Tongue (tissue), 2 donors: Measurements from ENCODE around the gene SEC22A. TPM values are rescaled to one million over a fixed set of nuclear protein-coding genes. Genes with fewer than 3 reads are reported as not detected.

ENCODE experiments used
- DNase-seq: peaks from one replicate; pipeline ENCODE4 v3.0.0-alpha.2; 2015
- total RNA-seq: library from RNA; depleted of rRNA; stranded (reverse); fragments of >200 nt; gene quantifications from one replicate; pipeline ENCODE4 v1.2.3, GENCODE V29; 2014

Gene SEC22A
- total RNA-seq, 1 donor from 2014 or later, result 42.2 TPM

DNA sequence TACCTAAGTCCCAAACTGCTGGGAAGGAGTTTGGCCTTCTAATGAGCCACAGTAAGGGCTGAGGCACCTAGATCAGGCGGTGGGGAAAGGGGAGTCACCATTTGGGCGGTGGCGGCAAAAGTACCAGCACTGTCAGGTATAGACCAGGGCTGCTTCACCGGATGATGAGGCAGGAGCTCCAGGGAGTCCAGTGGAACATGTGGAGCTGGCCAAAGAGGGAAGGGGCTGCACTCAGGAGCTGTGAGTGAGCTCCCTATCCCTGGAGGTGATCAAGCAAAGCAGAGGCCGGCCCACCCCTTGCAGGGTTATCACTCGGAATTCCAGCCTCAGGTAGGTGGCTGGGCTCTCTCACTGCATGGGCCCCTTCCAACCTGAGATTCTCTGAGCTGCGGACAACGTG is 108.4 kb downstream of the SEC22A start:
- DNase-seq, result no peak

DNA sequence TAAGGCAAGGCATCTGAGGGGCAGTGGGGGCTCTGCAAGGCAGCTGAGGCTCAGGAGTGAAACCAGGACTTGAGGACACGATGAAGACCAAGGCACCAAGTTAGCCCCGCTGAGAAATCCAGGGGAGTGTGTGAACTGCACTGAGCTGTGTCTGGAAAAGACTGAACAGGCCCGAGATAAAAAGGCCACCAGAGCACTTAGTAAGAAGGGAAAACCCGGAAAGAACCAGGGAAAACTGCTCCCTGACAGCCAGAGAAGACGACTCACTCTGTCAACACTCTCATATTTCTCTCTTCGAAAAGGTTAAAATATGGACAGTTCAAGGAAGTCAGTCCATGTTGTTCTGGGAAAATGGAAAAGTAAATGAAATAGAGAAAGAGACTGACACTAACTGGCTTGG is 109.0 kb downstream of the SEC22A start:
- DNase-seq, result no peak

DNA sequence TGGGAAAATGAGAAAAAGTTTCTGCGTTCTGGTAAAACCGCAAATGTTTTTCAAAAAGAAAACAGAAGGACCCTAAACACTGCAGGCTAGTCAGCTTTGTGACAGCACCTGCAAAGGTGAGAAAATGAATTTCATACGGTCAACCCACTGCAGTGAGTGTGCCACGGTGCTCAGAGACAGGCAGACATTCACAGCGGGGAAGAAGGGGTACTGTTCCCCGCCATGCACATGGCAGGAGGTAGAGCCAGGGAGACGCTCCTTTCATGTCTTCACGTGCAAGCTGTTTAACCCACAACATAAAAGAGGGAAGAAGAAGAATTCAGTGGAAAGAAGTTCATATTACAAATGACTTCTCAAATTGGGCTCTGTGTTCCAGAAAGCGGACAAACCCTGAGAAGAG is 109.5 kb downstream of the SEC22A start:
- no peak for DNase-seq

DNA sequence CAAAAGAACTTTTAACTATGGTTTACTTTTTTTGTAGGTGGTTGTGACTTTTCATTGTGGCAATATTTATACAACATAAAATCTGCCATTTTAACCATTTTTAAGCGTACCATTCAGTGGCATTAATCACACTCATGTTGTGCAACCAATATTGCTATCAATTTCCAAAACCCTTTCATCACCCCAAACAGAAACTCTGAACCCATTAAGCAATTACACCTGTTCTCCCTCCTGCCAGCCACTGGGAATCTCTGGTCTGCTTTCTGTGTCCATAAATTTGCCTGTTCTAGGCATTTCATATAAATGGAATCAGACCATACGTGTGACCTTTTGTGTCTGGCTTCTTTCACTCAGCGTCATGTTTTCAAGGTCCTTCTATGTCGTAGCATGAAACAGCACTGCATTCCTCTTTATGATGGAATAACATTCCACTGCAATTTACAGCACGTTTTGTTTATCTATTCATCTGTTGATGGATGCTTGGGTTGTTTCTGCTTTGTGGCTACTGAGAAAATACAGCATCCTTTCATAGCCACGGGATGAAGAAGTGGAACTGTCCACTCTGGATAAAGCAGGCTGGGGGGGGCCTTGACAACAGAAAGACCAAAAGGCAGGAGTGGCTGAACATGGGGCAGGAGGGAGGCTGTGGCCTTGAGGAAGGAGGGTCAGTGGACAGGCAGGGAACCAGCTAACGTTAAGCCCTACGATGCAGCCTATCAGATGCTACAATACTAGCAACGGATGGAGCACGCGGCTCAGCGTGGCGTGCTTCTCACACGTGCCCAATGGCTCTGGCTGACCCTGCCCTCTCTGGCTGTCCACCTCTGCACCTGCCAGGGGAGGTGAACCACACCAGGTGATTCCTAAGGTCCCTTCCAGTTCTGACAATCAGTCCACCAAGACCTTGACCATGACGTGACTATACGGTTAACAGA is 110.9 kb downstream of the SEC22A start:
- DNase-seq, result no peak

DNA sequence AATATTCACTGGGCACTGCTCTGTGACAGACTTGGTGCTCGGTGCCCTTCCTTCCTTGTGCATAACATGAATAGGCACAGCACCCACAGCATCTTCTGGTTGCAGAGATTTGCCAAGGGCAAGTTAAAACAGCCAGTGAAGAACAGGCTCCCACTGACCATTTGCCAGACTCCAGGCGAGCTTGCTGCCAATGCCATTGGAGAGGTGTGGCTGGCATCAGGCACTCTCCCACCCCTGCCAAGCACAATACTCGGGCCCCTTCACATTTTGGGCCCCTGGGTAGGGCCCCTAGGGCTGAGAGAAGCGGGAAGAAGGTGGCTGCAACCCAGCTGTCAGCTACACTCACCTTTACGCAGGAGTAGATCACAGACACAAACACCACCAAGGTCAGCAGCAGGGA is 112.1 kb downstream of the SEC22A start:
- DNase-seq, result no peak

DNA sequence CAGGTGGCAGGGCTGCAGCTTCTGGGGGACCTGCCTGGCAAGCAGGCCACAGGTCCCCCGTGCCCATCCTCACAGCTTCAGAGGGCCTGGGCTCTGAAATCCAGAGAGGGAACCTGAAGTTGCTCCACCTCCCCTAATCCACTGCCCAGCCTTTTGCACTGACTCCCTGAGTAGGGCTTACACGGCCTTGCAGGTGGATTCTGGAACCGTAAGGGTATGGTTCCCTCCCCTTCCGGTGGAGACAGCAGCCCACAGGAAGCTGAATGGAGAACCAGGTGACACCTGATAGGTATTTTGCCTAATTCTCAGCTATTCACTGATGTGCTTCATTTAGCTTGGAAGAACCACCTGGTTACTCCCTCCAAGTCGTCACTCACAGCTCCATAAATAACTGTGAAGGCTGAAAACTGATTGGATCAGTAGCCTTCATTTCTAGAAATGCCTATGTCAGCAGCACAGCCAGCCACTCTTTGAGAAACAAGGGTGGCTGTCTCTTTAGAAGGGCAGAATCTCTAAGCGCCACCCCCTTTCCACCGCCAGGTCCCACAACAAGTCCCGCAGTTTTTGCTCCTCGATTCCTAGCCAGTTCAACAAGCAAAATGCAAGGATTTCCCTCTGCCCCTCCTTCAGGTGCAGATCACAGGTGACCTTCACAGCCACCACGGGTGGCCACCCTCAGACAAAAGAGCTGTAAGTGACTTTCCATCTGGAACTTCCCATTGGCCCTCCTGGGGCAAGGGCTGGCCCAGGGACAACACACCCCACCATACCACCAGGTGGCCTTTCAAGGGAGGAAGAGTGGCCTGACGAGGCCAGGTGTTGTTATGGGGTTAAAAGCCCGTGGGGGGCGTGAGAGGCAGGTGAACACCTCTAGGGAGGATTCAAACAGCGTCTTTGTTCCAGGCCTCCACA is 112.9 kb downstream of the SEC22A start:
- DNase-seq, result no peak

DNA sequence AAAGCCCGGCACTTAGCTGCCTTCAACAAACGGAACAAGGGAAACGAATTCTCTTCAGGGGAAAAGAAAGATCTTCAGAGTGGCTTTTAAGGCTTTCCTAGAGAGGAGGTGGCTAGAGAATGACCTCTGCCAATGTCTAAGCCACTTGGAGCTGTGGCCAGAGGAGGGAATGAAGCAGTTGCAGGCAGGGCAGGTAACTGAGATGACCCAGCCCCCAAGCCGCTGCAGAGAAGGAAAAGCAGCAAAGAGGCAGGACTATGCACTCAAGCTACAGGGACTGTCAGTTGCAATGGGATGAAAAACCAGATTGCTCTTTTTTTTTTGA is 113.5 kb downstream of the SEC22A start:
- no peak for DNase-seq

DNA sequence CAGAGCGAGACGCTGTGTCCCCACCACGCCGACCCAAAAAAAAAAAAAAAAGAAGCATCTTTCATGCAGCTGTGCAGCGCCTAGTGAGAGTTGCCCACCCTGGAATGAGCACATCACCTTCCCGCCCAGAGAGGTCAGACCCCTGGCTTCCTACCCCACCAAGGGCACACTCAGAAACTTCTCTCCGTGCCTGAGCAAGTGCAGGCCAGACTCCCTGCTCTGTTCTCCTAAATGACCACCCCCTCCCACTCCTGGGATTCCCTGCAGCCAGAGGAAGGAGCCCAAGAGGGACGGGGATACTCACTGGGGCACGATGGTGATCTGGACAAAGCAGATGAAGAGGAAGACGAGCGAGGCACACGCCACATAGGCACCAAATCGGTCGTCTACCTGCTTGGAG is 116.0 kb downstream of the SEC22A start:
- no peak for DNase-seq

DNA sequence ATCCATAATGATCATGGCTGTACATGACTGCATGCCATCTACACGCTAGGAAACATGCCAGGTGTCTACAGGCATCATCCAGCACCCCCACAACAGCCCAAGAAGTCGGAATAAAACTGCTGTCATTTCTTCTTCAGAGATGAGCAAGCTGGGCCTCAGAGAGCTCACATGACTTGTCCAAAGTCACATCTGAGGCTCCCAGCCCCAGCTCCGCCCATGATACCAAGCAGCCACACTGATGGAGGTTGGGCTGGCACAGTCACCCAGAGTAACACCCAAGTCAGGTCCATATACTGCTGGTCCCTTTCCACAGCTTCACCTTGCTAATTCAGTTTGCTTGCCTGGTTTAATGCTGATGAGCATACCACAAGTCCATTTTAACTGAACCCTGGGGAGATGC is 116.6 kb downstream of the SEC22A start:
- no peak for DNase-seq

DNA sequence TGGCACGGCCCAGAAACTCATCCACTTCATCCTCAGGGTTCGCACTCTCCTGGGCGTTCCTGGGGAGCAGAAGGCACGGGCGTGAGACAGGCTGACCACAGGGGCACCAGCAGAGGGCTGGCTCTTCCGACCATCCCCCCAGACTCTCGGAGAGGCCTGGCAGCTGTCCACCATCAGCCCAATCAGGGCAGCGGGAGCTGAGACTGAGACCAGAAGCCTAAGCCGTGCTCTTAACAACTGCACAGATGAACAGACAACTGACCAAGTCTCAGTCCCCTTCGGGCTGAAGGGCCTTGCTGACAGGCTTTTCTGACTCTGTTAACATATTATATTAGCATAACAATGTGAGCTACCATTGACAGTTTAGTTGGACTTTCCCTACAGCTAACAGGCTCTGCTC is 118.0 kb downstream of the SEC22A start:
- peak; percentile 54 for DNase-seq

DNA sequence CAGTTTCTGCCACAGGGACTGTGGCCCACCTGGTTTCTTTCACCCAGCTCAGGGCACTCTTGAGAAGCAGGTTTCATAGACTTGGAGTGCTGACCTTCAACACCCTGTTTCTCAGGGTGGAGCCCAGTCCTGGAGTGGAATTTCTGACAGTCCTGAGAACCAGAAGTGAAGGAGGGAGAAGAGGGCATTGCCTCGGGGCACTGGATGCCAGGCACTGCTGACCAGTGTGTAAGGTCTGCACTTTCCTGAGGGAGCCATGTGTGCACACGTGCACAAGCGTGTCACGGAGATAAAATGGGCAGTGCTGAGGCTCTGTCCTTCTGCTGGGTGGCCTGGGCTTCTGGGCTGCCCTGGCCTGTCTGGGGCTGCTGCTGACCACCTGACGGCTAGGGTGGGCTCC is 118.5 kb downstream of the SEC22A start:
- no peak for DNase-seq

DNA sequence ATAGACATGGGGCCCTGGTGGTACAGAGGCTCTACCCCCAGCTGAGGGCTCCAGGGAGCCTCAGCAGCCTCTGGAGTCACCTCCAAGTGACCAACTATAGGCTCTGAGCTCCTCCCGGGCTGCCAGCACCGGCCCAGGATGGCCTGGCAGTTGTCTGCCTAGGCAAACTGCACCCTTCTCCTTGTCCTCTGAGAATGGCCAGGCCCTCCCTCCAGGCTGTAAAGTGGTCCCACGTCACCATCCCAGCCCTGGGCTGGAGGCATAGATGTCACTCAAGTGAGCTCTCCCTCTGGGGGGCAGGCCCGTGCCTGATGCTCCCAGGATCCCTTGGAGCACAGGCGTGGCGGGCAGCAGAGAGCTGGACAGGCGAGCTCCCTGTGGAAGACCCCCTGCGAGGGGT is 120.1 kb downstream of the SEC22A start:
- DNase-seq, result no peak

DNA sequence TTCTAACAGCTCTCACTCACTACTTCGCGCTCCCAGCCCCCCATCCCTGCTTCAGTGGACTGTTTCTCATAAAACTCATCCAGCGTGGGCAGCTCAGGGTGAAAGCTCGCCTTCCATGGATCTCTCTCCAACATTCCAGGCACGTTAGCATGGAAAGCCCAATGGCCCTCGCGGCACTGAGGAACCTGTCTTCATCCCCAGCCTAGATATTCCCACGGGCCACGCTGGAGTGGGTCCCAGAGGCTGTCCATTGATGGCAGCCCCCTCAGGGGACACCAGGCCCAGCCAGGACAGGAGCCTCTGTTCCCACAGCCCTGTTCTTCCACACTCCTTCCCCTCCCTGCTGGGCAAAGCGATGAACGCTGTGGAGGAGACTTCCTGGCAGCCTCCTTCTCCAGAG is 121.1 kb downstream of the SEC22A start:
- DNase-seq, result no peak

Other genes starting within 250 kb of the SEC22A start
- 11.0 TPM for gene SEMA5B, start 174.2 kb upstream of the SEC22A start, total RNA-seq
- gene PDIA5, start 134.9 kb upstream of the SEC22A start, total RNA-seq, result 18.5 TPM
- gene ADCY5, start 247.1 kb downstream of the SEC22A start, total RNA-seq, result 11.1 TPM